HG02759 (cell line): ENCODE data around the gene GINS1.

ENCODE experiments used
- ATAC-seq: cut with Tn5 transposase; IDR thresholded peaks from one replicate; pipeline ENCODE4 v1.9.1; 2021; ENCODE audit warnings: mild to moderate bottlenecking, moderate library complexity; ENCODE audit not compliant: unreplicated experiment

The GINS1 gene

GRCh38 chr20:25491446-25492038 is 84.1 kb downstream of the GINS1 start:
- no peak for ATAC-seq

GRCh38 chr20:25493137-25493536 is 85.7 kb downstream of the GINS1 start:
- ATAC-seq, result no peak

- ATAC-seq, result no peak
Measured at GRCh38 chr20:25493748-25494505, 86.5 kb downstream of the GINS1 start.

GRCh38 chr20:25494506-25495188 is 87.2 kb downstream of the GINS1 start:
- no peak for ATAC-seq

GRCh38 chr20:25495189-25495824 is 87.8 kb downstream of the GINS1 start:
- ATAC-seq, result no peak

GRCh38 chr20:25496165-25496967 is 88.9 kb downstream of the GINS1 start:
- ATAC-seq, result no peak

GRCh38 chr20:25496968-25497401 is 89.5 kb downstream of the GINS1 start:
- no peak for ATAC-seq

GRCh38 chr20:25497586-25498279 is 90.3 kb downstream of the GINS1 start:
- ATAC-seq, result no peak
